Left ventricle myocardium inferior (tissue), 1 donor: ENCODE measurements around the gene COL5A2. TPM values are rescaled to one million over a fixed set of nuclear protein-coding genes. Genes with fewer than 3 reads are reported as not detected.
A peak's percentile ranks its signal among the peaks of the same experiment; 100 is the strongest.

Experiments
- DNase-seq: peaks from one replicate; pipeline ENCODE4 v3.0.0-alpha.2; 2020
- H3K27ac ChIP-seq: fragments of 200-600 bp; replicated peaks from 2 replicates; pipeline ENCODE4 v1.8.0; 2021
- H3K27me3 ChIP-seq: fragments of 200-600 bp; 2 replicates; pipeline ENCODE4 v1.8.0; 2021; ENCODE audit warnings: low read depth
- H3K36me3 ChIP-seq: fragments of 200-600 bp; 2 replicates; pipeline ENCODE4 v1.8.0; 2021
- H3K4me1 ChIP-seq: fragments of 200-600 bp; 2 replicates; pipeline ENCODE4 v1.8.0; 2021
- H3K4me3 ChIP-seq: fragments of 200-600 bp; 2 replicates; pipeline ENCODE4 v1.8.0; 2021; ENCODE audit warnings: mild to moderate bottlenecking, moderate library complexity
- H3K9me3 ChIP-seq: fragments of 200-600 bp; replicated peaks from 2 replicates; pipeline ENCODE4 v1.8.0; 2021
- CTCF ChIP-seq: fragments of 200-600 bp; IDR thresholded peaks from 2 replicates; pipeline ENCODE4 v1.8.0; 2021; ENCODE audit warnings: antibody characterized with exemption, mild to moderate bottlenecking, borderline replicate concordance
- intact Hi-C: fragments of 100-400 bp; cut with micrococcal nuclease; formaldehyde crosslinking; loops from one replicate; pipeline ENCODE4 v1.11.0; 2022
- total RNA-seq: library from RNA; stranded (reverse); fragmentation: NEBNext Ultra II Directional; extraction: Animal tissue kit (Norgen Biotek cat#: 25700); gene quantifications from one replicate; pipeline ENCODE4 v1.2.1, GENCODE V29; 2021
- donor health status: DM: no; HTN: yes; CAD: no; lungs with severe emphysema.

The COL5A2 gene
- total RNA-seq, 1 donor from 2014 or later = 9.3 TPM

- H3K9me3 ChIP-seq = no peaks in the 10 kb centered on the region
- H3K4me3 ChIP-seq = no peak overlapping the region
- intact Hi-C loops = no loop called here
- TF ChIP-seq CTCF = no peak
- no peaks in the 10 kb centered on the region for H3K27me3 ChIP-seq
- no peaks in the 10 kb centered on the region for H3K36me3 ChIP-seq
- H3K4me1 ChIP-seq = peaks cover 22% of the 10 kb centered on the region
- H3K27ac ChIP-seq = no peak overlapping the region
- DNase-seq = no peak
Observed at GRCh38 chr2:189157456-189157855, 22.1 kb downstream of the COL5A2 start.

GRCh38 chr2:189155795-189156194 lies 23.8 kb downstream of the COL5A2 start:
- TF ChIP-seq CTCF = no peak
- Histone ChIP-seq H3K9me3 (no peaks in the 10 kb centered on the region), H3K4me1 (peaks cover 35% of the 10 kb centered on the region), H3K27me3 (no peaks in the 10 kb centered on the region), H3K36me3 (no peaks in the 10 kb centered on the region), H3K4me3 (no peak overlapping the region), H3K27ac (no peak overlapping the region)
- intact Hi-C loops = no loop called here
- no peak for DNase-seq

- Histone ChIP-seq H3K4me3 (no peak overlapping the region), H3K27ac (peak overlapping the region; percentile 59), H3K4me1 (peaks cover 41% of the 10 kb centered on the region), H3K9me3 (no peaks in the 10 kb centered on the region), H3K36me3 (no peaks in the 10 kb centered on the region), H3K27me3 (no peaks in the 10 kb centered on the region)
- no peak for DNase-seq
- no peak for TF ChIP-seq CTCF
- intact Hi-C loops = no loop called here
Observed at GRCh38 chr2:189153619-189154018, 25.9 kb downstream of the COL5A2 start.

GRCh38 chr2:189152483-189152882 lies 27.1 kb downstream of the COL5A2 start:
- peak; percentile 53 for DNase-seq
- Histone ChIP-seq H3K27ac (peak overlapping the region; percentile 59), H3K4me1 (peaks cover 39% of the 10 kb centered on the region), H3K4me3 (no peak overlapping the region), H3K27me3 (no peaks in the 10 kb centered on the region), H3K9me3 (no peaks in the 10 kb centered on the region), H3K36me3 (no peaks in the 10 kb centered on the region)
- TF ChIP-seq CTCF = no peak
- intact Hi-C loops = no loop called here

- peaks cover 35% of the 10 kb centered on the region for H3K4me1 ChIP-seq
- DNase-seq = no peak
- H3K9me3 ChIP-seq = no peaks in the 10 kb centered on the region
- H3K27me3 ChIP-seq = no peaks in the 10 kb centered on the region
- peak overlapping the region; percentile 59 for H3K27ac ChIP-seq
- H3K36me3 ChIP-seq = no peaks in the 10 kb centered on the region
- intact Hi-C loops = no loop called here
- TF ChIP-seq CTCF = no peak
- H3K4me3 ChIP-seq = no peak overlapping the region
Observed at GRCh38 chr2:189151906-189152305, 27.7 kb downstream of the COL5A2 start.

GRCh38 chr2:189150033-189150432 lies 29.5 kb downstream of the COL5A2 start:
- no peak for DNase-seq
- Histone ChIP-seq H3K27ac (peak overlapping the region; percentile 59), H3K36me3 (no peaks in the 10 kb centered on the region), H3K4me1 (peaks cover 38% of the 10 kb centered on the region), H3K9me3 (no peaks in the 10 kb centered on the region), H3K4me3 (no peak overlapping the region), H3K27me3 (no peaks in the 10 kb centered on the region)
- intact Hi-C loops = no loop called here
- no peak for TF ChIP-seq CTCF
